Suprapubic skin (tissue), 4 donors: Measurements from ENCODE around the gene TDRD15. TPM values are rescaled to one million over a fixed set of nuclear protein-coding genes. Genes with fewer than 3 reads are reported as not detected.

ENCODE experiments used
- DNase-seq, 2 donors: peaks; one replicate each; pipeline ENCODE4 v3.0.0-alpha.2; 2019; ENCODE audit warnings: low spot score in 2 of 2
- H3K27ac ChIP-seq: fragments of 200-600 bp; sonication (generic); one replicate; pipeline ENCODE4 v1.5.1; 2019
- H3K27me3 ChIP-seq: fragments of 200-600 bp; sonication (generic); one replicate; pipeline ENCODE4 v1.5.1; 2019
- H3K36me3 ChIP-seq: fragments of 200-600 bp; sonication (generic); one replicate; pipeline ENCODE4 v1.5.1; 2019
- H3K4me1 ChIP-seq: fragments of 200-600 bp; sonication (generic); one replicate; pipeline ENCODE4 v1.5.1; 2019
- H3K4me3 ChIP-seq: fragments of 200-600 bp; sonication (generic); one replicate; pipeline ENCODE4 v1.5.1; 2019; ENCODE audit warnings: mild to moderate bottlenecking
- H3K9me3 ChIP-seq: fragments of 200-600 bp; sonication (generic); one replicate; pipeline ENCODE4 v1.5.1; 2019
- CTCF ChIP-seq, 2 donors: fragments of 200-600 bp in 1 of 2; fragments of 450-650 bp in 1 of 2; sonication (generic) in 1 of 2; IDR thresholded peaks; one replicate each; pipeline ENCODE4 v1.5.1; 2016 to 2019; ENCODE audit warnings: antibody characterized with exemption in 2 of 2, mild to moderate bottlenecking in 1 of 2, moderate library complexity in 1 of 2
- EP300 ChIP-seq: sonication (generic); formaldehyde crosslinking; IDR thresholded peaks from one replicate; pipeline ENCODE4 v1.6.1; 2017; ENCODE audit warnings: antibody characterized with exemption
- POLR2A ChIP-seq, 2 donors: fragments of 450-650 bp; IDR thresholded peaks; one replicate each; pipeline ENCODE4 v1.6.1; 2017; ENCODE audit warnings: antibody characterized with exemption in 2 of 2, mild to moderate bottlenecking in 2 of 2, moderate library complexity in 2 of 2
- POLR2AphosphoS5 ChIP-seq, 3 donors: sonication (generic); formaldehyde crosslinking; IDR thresholded peaks; one replicate each; pipeline ENCODE4 v1.6.1; 2017; ENCODE audit warnings: antibody characterized with exemption in 3 of 3
- WGBS: methylation state at CpG from one replicate; pipeline ENCODE4 v1.1.5; 2018; 5-methylcytosine and 5-hydroxymethylcytosine counted together
- total RNA-seq, 4 donors: library from RNA; depleted of rRNA; stranded (reverse); fragments of >200 nt; gene quantifications; one replicate each; pipeline ENCODE4 v1.1.0, GENCODE V29; 2016

TDRD15 gene
- total RNA-seq, 4 donors from 2014 or later, result 0.19 TPM; not detected in 3

DNA sequence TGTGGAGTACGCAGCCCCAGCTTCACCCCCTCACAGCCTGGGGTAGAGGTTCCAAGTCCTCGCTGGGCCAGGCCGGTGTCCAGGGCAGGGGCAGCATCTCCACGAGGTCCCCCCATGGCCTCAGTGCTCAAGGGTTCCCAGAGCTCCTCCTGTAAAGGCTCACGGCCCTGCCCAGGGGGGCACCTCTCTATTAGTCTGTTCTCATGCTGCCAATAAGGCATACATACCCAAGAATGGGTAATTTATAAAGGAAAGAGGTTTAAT lies 38.8 kb downstream of the TDRD15 start:
- no peak for TF ChIP-seq EP300
- TF ChIP-seq CTCF (IDR thresholded peaks at IDR 0.05), result no peak
- TF ChIP-seq POLR2A (IDR thresholded peaks at IDR 0.05), result no peak
- no peak for TF ChIP-seq POLR2AphosphoS5 (IDR thresholded peaks at IDR 0.05)
- H3K27ac ChIP-seq, result no peak overlapping the region
- H3K36me3 ChIP-seq, result no peaks in the 10 kb centered on the region
- no peaks in the 10 kb centered on the region for H3K9me3 ChIP-seq
- H3K4me1 ChIP-seq, result no peaks in the 10 kb centered on the region
- WGBS, result 67% methylated on average over 4 of the region's 5 CpGs
- DNase-seq, result no peak
- H3K4me3 ChIP-seq, result no peak overlapping the region
- no peaks in the 10 kb centered on the region for H3K27me3 ChIP-seq

- Histone ChIP-seq H3K9me3 (no peaks in the 10 kb centered on the region), H3K4me3 (no peak overlapping the region), H3K36me3 (no peaks in the 10 kb centered on the region), H3K4me1 (no peaks in the 10 kb centered on the region), H3K27ac (no peak overlapping the region), H3K27me3 (no peaks in the 10 kb centered on the region)
- WGBS, result 100% methylated on average over 2 of the region's 9 CpGs
- DNase-seq, result no peak
- TF ChIP-seq CTCF (IDR thresholded peaks at IDR 0.05) (no peak), POLR2A (IDR thresholded peaks at IDR 0.05) (no peak), EP300 (no peak), POLR2AphosphoS5 (IDR thresholded peaks at IDR 0.05) (no peak)
Measured at GRCh38 chr2:21163213-21163612, 39.4 kb downstream of the TDRD15 start.

GRCh38 chr2:21165350-21165749 lies 41.6 kb downstream of the TDRD15 start:
- DNase-seq, result no peak
- Histone ChIP-seq H3K27ac (no peak overlapping the region), H3K4me3 (no peak overlapping the region), H3K9me3 (no peaks in the 10 kb centered on the region), H3K27me3 (no peaks in the 10 kb centered on the region), H3K4me1 (no peaks in the 10 kb centered on the region), H3K36me3 (no peaks in the 10 kb centered on the region)
- 8% methylated on average over 1 of the region's 1 CpG for WGBS
- TF ChIP-seq EP300 (no peak), POLR2AphosphoS5 (IDR thresholded peaks at IDR 0.05) (no peak), CTCF (IDR thresholded peaks at IDR 0.05) (no peak), POLR2A (IDR thresholded peaks at IDR 0.05) (no peak)

DNA sequence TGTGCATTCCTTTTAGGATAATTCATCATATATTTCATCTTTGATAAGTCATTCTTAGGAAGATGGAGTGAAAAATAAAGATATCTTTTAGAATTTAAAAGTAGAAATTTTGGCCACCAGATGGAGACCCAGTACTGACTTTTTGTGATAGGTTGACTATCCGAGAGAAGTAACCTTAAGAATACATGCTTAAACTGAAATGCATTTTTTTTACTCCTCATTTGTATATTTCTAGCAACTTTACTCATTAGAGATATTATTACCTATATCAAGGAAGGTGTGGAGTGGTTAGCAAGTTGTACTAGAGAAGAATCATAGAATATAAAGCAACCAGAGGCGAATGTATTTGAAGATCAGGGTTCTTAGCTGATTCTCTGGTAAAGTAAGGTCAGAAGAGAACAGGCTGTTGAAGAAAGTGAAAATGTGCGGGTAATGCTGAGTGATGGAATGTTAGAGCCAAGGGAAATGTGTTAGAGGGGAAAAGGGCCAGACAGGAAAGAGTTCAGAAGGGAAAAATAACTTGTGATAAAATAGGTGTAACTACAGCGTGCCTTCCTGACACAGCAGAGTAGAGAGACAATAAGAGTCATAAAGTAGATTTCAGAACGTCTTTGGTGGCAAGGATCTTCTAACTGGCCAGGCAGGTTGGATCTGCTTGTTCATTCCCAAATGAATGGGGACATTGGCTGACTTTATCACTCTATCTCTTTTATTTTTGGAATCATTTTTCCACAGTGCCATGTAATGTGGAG lies 52.3 kb downstream of the TDRD15 start:
- WGBS, result 24% methylated on average over 5 of the region's 5 CpGs
- H3K4me1 ChIP-seq, result no peaks in the 10 kb centered on the region
- no peaks in the 10 kb centered on the region for H3K36me3 ChIP-seq
- TF ChIP-seq CTCF (IDR thresholded peaks at IDR 0.05) (no peak), POLR2AphosphoS5 (IDR thresholded peaks at IDR 0.05) (no peak), POLR2A (IDR thresholded peaks at IDR 0.05) (no peak), EP300 (no peak)
- H3K27ac ChIP-seq, result no peak overlapping the region
- H3K27me3 ChIP-seq, result no peaks in the 10 kb centered on the region
- DNase-seq, result no peak
- H3K4me3 ChIP-seq, result no peak overlapping the region
- no peaks in the 10 kb centered on the region for H3K9me3 ChIP-seq

DNA sequence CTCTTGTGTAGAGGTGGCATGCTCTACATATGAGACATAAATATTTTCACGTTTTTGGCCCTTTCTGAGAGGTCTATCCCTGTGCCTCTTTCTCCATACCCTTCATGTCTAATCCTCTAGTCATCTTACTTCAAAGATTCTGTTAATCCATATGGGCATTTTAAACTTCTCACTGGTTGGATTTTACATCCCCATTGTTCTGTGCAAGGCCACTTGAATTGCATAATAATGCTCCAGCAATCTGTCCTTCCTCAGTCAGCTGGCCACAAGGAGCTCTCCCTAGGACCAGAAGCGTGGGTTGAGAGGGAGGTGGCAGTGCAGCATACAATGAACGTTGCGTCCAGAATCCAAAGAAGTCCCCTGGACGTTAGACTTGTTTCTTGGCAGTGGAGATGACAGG lies 58.2 kb downstream of the TDRD15 start:
- Histone ChIP-seq H3K4me3 (no peak overlapping the region), H3K9me3 (no peaks in the 10 kb centered on the region), H3K4me1 (no peaks in the 10 kb centered on the region), H3K36me3 (no peaks in the 10 kb centered on the region), H3K27me3 (no peaks in the 10 kb centered on the region), H3K27ac (no peak overlapping the region)
- TF ChIP-seq EP300 (no peak), CTCF (IDR thresholded peaks at IDR 0.05) (no peak), POLR2AphosphoS5 (IDR thresholded peaks at IDR 0.05) (no peak)
- no peak for DNase-seq
- 92% methylated on average over 5 of the region's 5 CpGs for WGBS
